GM12865 (cell line): ENCODE data around the gene ASCC1.

Source experiments
- DNase-seq: peaks from one replicate; pipeline ENCODE4 v3.0.0; 2010; ENCODE audit warnings: low read depth
- H3K4me3 ChIP-seq: 2 replicates; pipeline ENCODE4 v1.5.1; 2011; ENCODE audit warnings: mild to moderate bottlenecking, low read depth, low read length, control low read depth
- CTCF ChIP-seq: IDR thresholded peaks from 2 replicates; pipeline ENCODE4 v1.5.1; 2011; ENCODE audit warnings: low read length, control low read depth, low read depth, inconsistent platforms; ENCODE audit not compliant: insufficient read depth; ENCODE audit errors: missing control alignments

The ASCC1 gene

GRCh38 chr10:72239409-72239808 is 23.3 kb upstream of the ASCC1 start:
- no peak for DNase-seq
- H3K4me3 ChIP-seq, result no peak overlapping the region
- no peak for TF ChIP-seq CTCF

GRCh38 chr10:72238392-72239175 is 22.5 kb upstream of the ASCC1 start:
- TF ChIP-seq CTCF, result no peak
- DNase-seq, result no peak
- H3K4me3 ChIP-seq, result no peak overlapping the region

GRCh38 chr10:72235544-72236279 is 19.6 kb upstream of the ASCC1 start:
- no peak overlapping the region for H3K4me3 ChIP-seq
- TF ChIP-seq CTCF, result no peak
- DNase-seq, result no peak

- DNase-seq, result no peak
- TF ChIP-seq CTCF, result no peak
- no peak overlapping the region for H3K4me3 ChIP-seq
These were observed 18.6 kb upstream of the ASCC1 start for GRCh38 chr10:72234560-72235095.

- no peak overlapping the region for H3K4me3 ChIP-seq
- no peak for DNase-seq
- TF ChIP-seq CTCF, result no peak
These were observed 17.5 kb upstream of the ASCC1 start for GRCh38 chr10:72233621-72234020.

- no peak for DNase-seq
- TF ChIP-seq CTCF, result no peak
- no peak overlapping the region for H3K4me3 ChIP-seq
These were observed 13.5 kb upstream of the ASCC1 start for GRCh38 chr10:72229261-72230251.
